ENCODE results near the gene NFIB. TPM values are rescaled to one million over a fixed set of nuclear protein-coding genes. Genes with fewer than 3 reads are reported as not detected.

Gene NFIB
- total RNA-seq, 1 experiment from 2014 or later = 18.6 TPM

GRCh38 chr9:14277244-14277643 is 36.7 kb downstream of the NFIB start:
- DNase-seq (no peak), ATAC-seq (no peak)
- ChIA-PET CTCF (no interaction called here), POLR2A (ENCODE audit: unreplicated experiment) (no interaction called here)
- BruUV-seq (replicated peaks) = no TSS peak
- H3K9me2 ChIP-seq (replicated peaks; ENCODE audit: low read length) = no peaks in the 10 kb centered on the region
- H4K20me1 ChIP-seq (ENCODE audit: low read length) = no peaks in the 10 kb centered on the region
- H2AFZ ChIP-seq (ENCODE audit: low read length) = no peak overlapping the region
- no peak overlapping the region for H3K9ac ChIP-seq (ENCODE audit: low read length)
- no peaks in the 10 kb centered on the region for H3K9me3 ChIP-seq (ENCODE audit: low read length)
- H3K4me1 ChIP-seq (ENCODE audit: insufficient read depth, low read length) = peaks cover 8% of the 10 kb centered on the region
- no peak overlapping the region for H3K4me2 ChIP-seq (ENCODE audit: low read length)
- H3K4me3 ChIP-seq (ENCODE audit: low read length) = no peak overlapping the region
- H3K27me3 ChIP-seq (ENCODE audit: low read length) = no peaks in the 10 kb centered on the region
- H3K79me2 ChIP-seq (ENCODE audit: low read length) = peaks cover 59% of the 10 kb centered on the region
- H3K36me3 ChIP-seq (ENCODE audit: low read depth, low read length) = no peaks in the 10 kb centered on the region
- intact Hi-C loops (cut with micrococcal nuclease) = no loop called here
- TF ChIP-seq CTCF (conservative IDR thresholded peaks at IDR 0.05; ENCODE audit: low read depth, low read length) (no peak), EZH2 (IDR thresholded peaks at IDR 0.05; ENCODE audit: low read length, unreplicated experiment) (no peak), EZH2phosphoT487 (IDR thresholded peaks at IDR 0.05; ENCODE audit: borderline replicate concordance, low read length) (no peak)
- H3K27ac ChIP-seq (ENCODE audit: low read length) = no peak overlapping the region
- H3F3A ChIP-seq (ENCODE audit: low read length, unreplicated experiment) = no peaks in the 10 kb centered on the region

- Histone ChIP-seq H3F3A (ENCODE audit: low read length, unreplicated experiment) (no peaks in the 10 kb centered on the region), H3K4me1 (ENCODE audit: insufficient read depth, low read length) (peaks cover 20% of the 10 kb centered on the region), H3K27ac (ENCODE audit: low read length) (no peak overlapping the region), H3K27me3 (ENCODE audit: low read length) (no peaks in the 10 kb centered on the region), H3K4me2 (ENCODE audit: low read length) (no peak overlapping the region), H3K9me3 (ENCODE audit: low read length) (no peaks in the 10 kb centered on the region), H3K36me3 (ENCODE audit: low read depth, low read length) (no peaks in the 10 kb centered on the region), H3K4me3 (ENCODE audit: low read length) (no peak overlapping the region), H3K79me2 (ENCODE audit: low read length) (peaks cover 69% of the 10 kb centered on the region), H3K9me2 (replicated peaks; ENCODE audit: low read length) (no peaks in the 10 kb centered on the region), H4K20me1 (ENCODE audit: low read length) (peaks cover 4% of the 10 kb centered on the region; the same call in 1 of the 2 replicates), H2AFZ (ENCODE audit: low read length) (no peak overlapping the region), H3K9ac (ENCODE audit: low read length) (no peak overlapping the region)
- no TSS peak for BruUV-seq (replicated peaks)
- DNase-seq (no peak), ATAC-seq (no peak)
- TF ChIP-seq CTCF (conservative IDR thresholded peaks at IDR 0.05; ENCODE audit: low read depth, low read length) = no peak
- TF ChIP-seq EZH2phosphoT487 (IDR thresholded peaks at IDR 0.05; ENCODE audit: borderline replicate concordance, low read length) = no peak
- no peak for TF ChIP-seq EZH2 (IDR thresholded peaks at IDR 0.05; ENCODE audit: low read length, unreplicated experiment)
- POLR2A ChIA-PET (ENCODE audit: unreplicated experiment) = no interaction called here
- intact Hi-C loops (cut with micrococcal nuclease) = no loop called here
- CTCF ChIA-PET = no interaction called here
Measured at GRCh38 chr9:14275331-14275730, 38.6 kb downstream of the NFIB start.

DNA sequence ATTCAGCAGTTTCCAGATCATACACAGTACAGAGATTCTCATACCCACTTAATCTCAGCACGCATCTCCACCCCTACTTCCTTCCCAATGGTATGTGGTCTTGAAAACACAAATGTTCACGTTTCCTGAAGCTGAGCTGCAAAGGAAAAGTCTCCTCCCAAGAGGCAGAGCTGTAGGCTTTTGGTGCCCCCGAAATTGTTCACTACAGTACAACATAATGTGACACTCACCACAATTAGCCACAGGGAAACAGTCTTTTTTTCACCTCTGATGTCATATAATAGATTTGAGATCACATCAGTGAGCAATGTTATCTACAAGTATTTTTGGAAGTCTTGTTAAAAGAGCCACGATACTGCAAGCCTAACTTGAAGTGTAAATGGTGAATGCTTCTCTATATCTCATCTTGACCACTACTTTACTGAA is 40.2 kb downstream of the NFIB start:
- POLR2A ChIA-PET (ENCODE audit: unreplicated experiment) = no interaction called here
- Histone ChIP-seq H3K9me2 (replicated peaks; ENCODE audit: low read length) (no peaks in the 10 kb centered on the region), H2AFZ (ENCODE audit: low read length) (no peak overlapping the region), H3K4me2 (ENCODE audit: low read length) (no peak overlapping the region), H3K9ac (ENCODE audit: low read length) (no peak overlapping the region), H3K27ac (ENCODE audit: low read length) (no peak overlapping the region), H3K27me3 (ENCODE audit: low read length) (no peaks in the 10 kb centered on the region), H3K79me2 (ENCODE audit: low read length) (peaks cover 74% of the 10 kb centered on the region), H3K9me3 (ENCODE audit: low read length) (no peaks in the 10 kb centered on the region), H3K36me3 (ENCODE audit: low read depth, low read length) (no peaks in the 10 kb centered on the region), H3F3A (ENCODE audit: low read length, unreplicated experiment) (no peaks in the 10 kb centered on the region), H4K20me1 (ENCODE audit: low read length) (peaks cover 4% of the 10 kb centered on the region; the same call in 1 of the 2 replicates), H3K4me3 (ENCODE audit: low read length) (no peak overlapping the region), H3K4me1 (ENCODE audit: insufficient read depth, low read length) (peaks cover 20% of the 10 kb centered on the region)
- no TSS peak for BruUV-seq (replicated peaks)
- DNase-seq = no peak
- CTCF ChIA-PET = no interaction called here
- intact Hi-C loops (cut with micrococcal nuclease) = no loop called here
- TF ChIP-seq CTCF (conservative IDR thresholded peaks at IDR 0.05; ENCODE audit: low read depth, low read length) = no peak
- TF ChIP-seq EZH2 (IDR thresholded peaks at IDR 0.05; ENCODE audit: low read length, unreplicated experiment) = no peak
- no peak for TF ChIP-seq EZH2phosphoT487 (IDR thresholded peaks at IDR 0.05; ENCODE audit: borderline replicate concordance, low read length)
- no peak for ATAC-seq

Data from PC-3 (cell line).